ENCODE data around the gene SSMEM1.

- TF ChIP-seq CTCF (IDR thresholded peaks at IDR 0.05 in 4 of 5, conservative IDR thresholded peaks at IDR 0.05 in 1 of 5), result no peak
- no peak for TF ChIP-seq POLR2A (IDR thresholded peaks at IDR 0.05)
Observed at GRCh38 chr7:130179631-130180030, 28.0 kb upstream of the SSMEM1 start.

Measured in gastrocnemius medialis (tissue), 4 donors.